ENCODE data around the gene COMMD1.

- TF ChIP-seq EZH2 (IDR thresholded peaks at IDR 0.05; ENCODE audit: low read length, unreplicated experiment), result no peak
- no peak for TF ChIP-seq CTCF (conservative IDR thresholded peaks at IDR 0.05; ENCODE audit: low read depth, low read length)
Measured at GRCh38 chr2:62110415-62111025, 205.0 kb downstream of the COMMD1 start.

Data from PC-3 (cell line).